Left lung (tissue), 10 donors: ENCODE data around the gene RNF113B. TPM values are rescaled to one million over a fixed set of nuclear protein-coding genes. Genes with fewer than 3 reads are reported as not detected.

Experiments
- ATAC-seq: fragments of 200-7000 bp; cut with Tn5 transposase; one replicate; pipeline ENCODE4 v1.9.1; 2020; ENCODE audit warnings: moderate library complexity
- DNase-seq, 4 donors: peaks; one replicate each; pipeline ENCODE4 v3.0.0-alpha.2; 2013 to 2020
- H3K27ac ChIP-seq, 2 donors: fragments of 200-600 bp; sonication (generic) in 1 of 2; one replicate each; pipeline versions ENCODE4 v1.5.0 to v1.8.0; 2020 to 2021
- H3K27me3 ChIP-seq, 2 donors: fragments of 200-600 bp; sonication (generic) in 1 of 2; one replicate each; pipeline versions ENCODE4 v1.5.0 to v1.8.0; 2020 to 2021
- H3K36me3 ChIP-seq, 2 donors: fragments of 200-600 bp; sonication (generic) in 1 of 2; one replicate each; pipeline versions ENCODE4 v1.5.0 to v1.8.0; 2020 to 2021
- H3K4me1 ChIP-seq, 2 donors: fragments of 200-600 bp; one replicate each; pipeline ENCODE4 v1.8.0; 2021
- H3K4me3 ChIP-seq, 2 donors: fragments of 200-600 bp; sonication (generic) in 1 of 2; one replicate each; pipeline versions ENCODE4 v1.5.0 to v1.8.0; 2020 to 2021; ENCODE audit warnings: mild to moderate bottlenecking in 1 of 2
- H3K9me3 ChIP-seq, 2 donors: fragments of 200-600 bp; sonication (generic) in 1 of 2; one replicate each; pipeline versions ENCODE4 v1.5.0 to v1.8.0; 2020 to 2021
- intact Hi-C, 2 donors: fragments of 100-400 bp; cut with DNase I; formaldehyde crosslinking; loops; one replicate each; pipeline versions ENCODE4 v1.11.2 to v1.14.2; 2022
- polyA plus RNA-seq, 6 donors: library from polyadenylated mRNA; unstranded; fragments of 120-200 nt; gene quantifications; one replicate each; pipeline ENCODE4 v1.2.1, GENCODE V29; 2013; ENCODE audit not compliant: insufficient read length in 6 of 6
- total RNA-seq, 2 donors: library from RNA; stranded (reverse); fragmentation: NEBNext Ultra II Directional; extraction: Animal tissue kit (Norgen Biotek cat#: 25700); gene quantifications; one replicate each; pipeline ENCODE4 v1.2.1, GENCODE V29; 2021
- TF ChIP-seq, protein P1 (sequence below), 2 donors: fragments of 200-600 bp; sonication (generic) in 1 of 2; IDR thresholded peaks; one replicate each; pipeline versions ENCODE4 v1.5.0 to v1.8.0; 2021; ENCODE audit warnings: antibody characterized with exemption in 2 of 2
- donor health status: DM: no; HTN: yes; CAD: no.
- donor health status: DM: no; HTN: no; CAD: no.

The RNF113B gene
- total and polyA plus RNA-seq, 8 donors: 0.18 TPM; not detected in 7

DNA sequence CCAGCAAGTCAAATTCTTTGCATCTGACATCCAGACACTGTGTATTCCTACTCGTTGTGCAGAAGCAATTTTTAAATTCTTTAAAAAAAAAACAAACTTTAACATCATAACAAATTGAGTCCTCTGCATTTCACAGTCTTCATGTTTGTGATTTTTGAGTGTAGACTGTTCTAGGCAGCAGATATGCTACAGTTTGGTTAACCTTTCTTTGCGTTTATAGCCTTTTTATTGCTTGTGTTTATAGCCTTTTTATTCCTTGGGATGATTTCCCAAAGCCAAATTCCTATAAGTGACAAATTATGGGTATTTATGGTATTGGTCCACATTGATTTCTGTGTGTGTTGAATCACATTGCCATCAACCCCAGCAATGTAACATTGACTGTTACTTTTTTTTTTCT, 14.9 kb upstream of the RNF113B start:
- DNase-seq: no peak
- Histone ChIP-seq H3K36me3 (no peaks in the 10 kb centered on the region), H3K27me3 (no peaks in the 10 kb centered on the region), H3K9me3 (no peaks in the 10 kb centered on the region), H3K4me1 (peaks cover 0 to 12% of the 10 kb centered on the region in 2 donors), H3K27ac (no peak overlapping the region), H3K4me3 (no peak overlapping the region)
- ATAC-seq: no peak
- TF ChIP-seq, protein P1, sequence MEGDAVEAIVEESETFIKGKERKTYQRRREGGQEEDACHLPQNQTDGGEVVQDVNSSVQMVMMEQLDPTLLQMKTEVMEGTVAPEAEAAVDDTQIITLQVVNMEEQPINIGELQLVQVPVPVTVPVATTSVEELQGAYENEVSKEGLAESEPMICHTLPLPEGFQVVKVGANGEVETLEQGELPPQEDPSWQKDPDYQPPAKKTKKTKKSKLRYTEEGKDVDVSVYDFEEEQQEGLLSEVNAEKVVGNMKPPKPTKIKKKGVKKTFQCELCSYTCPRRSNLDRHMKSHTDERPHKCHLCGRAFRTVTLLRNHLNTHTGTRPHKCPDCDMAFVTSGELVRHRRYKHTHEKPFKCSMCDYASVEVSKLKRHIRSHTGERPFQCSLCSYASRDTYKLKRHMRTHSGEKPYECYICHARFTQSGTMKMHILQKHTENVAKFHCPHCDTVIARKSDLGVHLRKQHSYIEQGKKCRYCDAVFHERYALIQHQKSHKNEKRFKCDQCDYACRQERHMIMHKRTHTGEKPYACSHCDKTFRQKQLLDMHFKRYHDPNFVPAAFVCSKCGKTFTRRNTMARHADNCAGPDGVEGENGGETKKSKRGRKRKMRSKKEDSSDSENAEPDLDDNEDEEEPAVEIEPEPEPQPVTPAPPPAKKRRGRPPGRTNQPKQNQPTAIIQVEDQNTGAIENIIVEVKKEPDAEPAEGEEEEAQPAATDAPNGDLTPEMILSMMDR (IDR thresholded peaks at IDR 0.05): no peak
- intact Hi-C loops: no loop called here

DNA sequence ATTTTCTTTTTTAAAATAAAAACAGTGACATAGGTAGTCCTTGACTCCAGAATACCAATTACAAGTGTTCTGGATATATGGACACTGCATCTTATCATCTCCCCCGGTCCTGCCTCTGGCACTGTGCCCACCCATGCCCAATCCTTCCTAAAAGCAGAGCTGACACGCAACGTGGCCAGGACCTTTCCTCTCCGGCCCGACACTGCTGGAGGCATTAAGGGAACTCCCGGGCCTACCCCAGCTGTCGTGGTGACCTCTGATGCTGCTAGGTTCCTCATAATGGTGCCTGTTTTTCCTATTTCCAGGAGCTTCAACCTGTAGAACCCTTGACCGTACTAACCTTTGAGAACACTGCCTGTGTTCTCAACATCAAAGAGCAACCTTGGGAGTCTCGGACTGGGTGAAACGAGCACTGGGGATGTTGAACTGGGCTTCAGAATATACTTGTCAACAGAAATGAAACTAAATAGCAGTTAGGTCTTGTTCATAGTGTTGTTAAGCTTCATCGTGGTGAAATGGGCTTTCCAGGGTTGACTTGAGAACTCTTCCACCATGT, 13.9 kb upstream of the RNF113B start:
- Histone ChIP-seq H3K9me3 (no peaks in the 10 kb centered on the region), H3K36me3 (no peaks in the 10 kb centered on the region), H3K4me3 (no peak overlapping the region), H3K27me3 (no peaks in the 10 kb centered on the region), H3K27ac (no peak overlapping the region), H3K4me1 (peaks cover 0 to 12% of the 10 kb centered on the region in 2 donors)
- DNase-seq: no peak
- intact Hi-C loops: no loop called here
- TF ChIP-seq, protein P1 (IDR thresholded peaks at IDR 0.05): no peak
- no peak for ATAC-seq

DNA sequence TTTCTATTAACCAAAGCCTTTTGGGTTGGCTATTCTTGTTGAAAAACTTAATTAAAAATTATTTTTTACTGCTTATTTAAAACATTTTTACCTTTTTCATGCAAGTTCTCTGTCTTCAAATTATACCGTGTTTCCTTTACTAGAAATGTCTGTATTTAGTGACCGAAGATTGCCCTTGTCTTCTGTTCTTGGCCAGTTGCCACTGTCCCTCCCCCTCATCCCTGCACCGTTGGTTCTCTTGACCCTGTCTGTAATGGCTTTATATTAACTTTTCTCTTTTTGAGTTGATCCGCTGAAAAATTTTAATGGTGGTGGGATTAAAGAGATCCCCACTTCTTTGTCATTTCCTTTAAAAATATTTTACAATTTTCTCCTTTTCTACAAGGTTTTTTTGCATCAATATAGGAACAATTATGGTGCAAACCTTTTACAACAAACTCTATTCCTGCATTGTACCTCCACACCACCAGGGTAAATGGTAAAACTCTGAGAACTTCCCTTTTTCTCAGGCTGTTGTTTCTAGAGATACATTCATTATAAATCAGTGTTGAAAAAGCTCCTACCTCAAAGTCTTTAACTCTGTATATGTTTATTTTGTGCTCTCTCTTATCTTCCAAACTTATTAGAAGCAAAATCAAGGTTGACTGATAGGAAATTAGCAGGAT, 12.9 kb upstream of the RNF113B start:
- Histone ChIP-seq H3K36me3 (no peaks in the 10 kb centered on the region), H3K27me3 (no peaks in the 10 kb centered on the region), H3K27ac (no peak overlapping the region), H3K4me3 (no peak overlapping the region), H3K4me1 (peaks cover 0 to 12% of the 10 kb centered on the region in 2 donors), H3K9me3 (no peaks in the 10 kb centered on the region)
- DNase-seq (no peak), ATAC-seq (no peak)
- TF ChIP-seq, protein P1 (IDR thresholded peaks at IDR 0.05): no peak
- intact Hi-C loops: no loop called here

DNA sequence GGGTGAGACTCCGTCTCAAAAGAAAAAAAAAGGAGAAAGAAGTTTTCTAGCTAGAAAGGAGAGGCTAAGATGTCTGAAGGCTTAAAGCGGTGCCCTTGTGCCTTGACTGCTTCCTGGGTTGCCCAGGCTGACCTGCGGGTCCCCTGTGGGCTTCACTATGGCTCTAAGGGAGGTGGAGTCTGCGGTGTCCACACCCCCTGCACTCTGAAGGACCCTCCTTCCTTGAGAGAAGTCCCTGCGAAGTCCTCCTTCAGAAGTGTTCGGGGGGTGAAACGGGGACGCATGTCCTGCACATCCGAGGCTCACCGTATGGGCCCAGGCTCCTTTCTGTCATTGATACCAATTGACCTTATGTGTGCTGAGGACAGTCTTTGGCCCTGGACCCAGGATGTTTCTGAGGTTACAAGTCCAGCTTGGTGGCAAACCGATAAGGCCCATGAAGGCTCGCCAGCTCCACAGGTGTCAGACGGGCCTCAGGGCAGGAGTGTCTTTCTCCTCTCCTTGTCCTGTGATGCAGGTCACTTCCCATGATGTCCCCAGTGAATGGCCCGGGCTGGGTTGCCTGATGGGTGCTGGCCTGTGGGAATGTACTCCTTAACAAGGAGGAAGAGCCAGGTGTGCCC, 11.6 kb upstream of the RNF113B start:
- no peak overlapping the region for H3K27ac ChIP-seq
- no peak for ATAC-seq
- intact Hi-C loops: no loop called here

DNA sequence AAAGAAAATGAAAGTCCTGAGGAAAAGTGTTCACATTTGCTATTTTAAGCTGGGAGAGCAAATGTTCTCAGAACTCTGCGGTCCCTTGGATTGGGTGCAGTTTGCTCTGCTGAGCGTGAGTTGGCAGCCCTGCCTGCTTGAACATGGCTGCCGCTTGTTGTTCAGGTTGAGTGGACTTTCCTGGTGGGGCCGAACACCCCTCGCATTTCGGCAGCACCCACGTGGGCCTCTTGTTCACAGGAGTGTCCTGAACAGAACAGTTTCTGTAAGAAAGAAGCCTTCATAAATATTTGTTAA, 10.8 kb upstream of the RNF113B start:
- no peak for DNase-seq
- Histone ChIP-seq H3K4me3 (no peak overlapping the region), H3K27ac (no peak overlapping the region), H3K4me1 (peaks cover 0 to 12% of the 10 kb centered on the region in 2 donors), H3K9me3 (no peaks in the 10 kb centered on the region), H3K36me3 (no peaks in the 10 kb centered on the region), H3K27me3 (no peaks in the 10 kb centered on the region)
- ATAC-seq: no peak
- TF ChIP-seq, protein P1 (IDR thresholded peaks at IDR 0.05): no peak
- intact Hi-C loops: no loop called here

More for the DNA sequence above, 11.6 kb upstream of the RNF113B start:
- Histone ChIP-seq H3K9me3 (no peaks in the 10 kb centered on the region), H3K4me3 (no peak overlapping the region), H3K27me3 (no peaks in the 10 kb centered on the region), H3K36me3 (no peaks in the 10 kb centered on the region), H3K4me1 (peaks cover 0 to 12% of the 10 kb centered on the region in 2 donors)
- no peak for DNase-seq
- TF ChIP-seq, protein P1 (IDR thresholded peaks at IDR 0.05): no peak
